Esophagus muscularis mucosa (tissue), 4 donors: ENCODE data around the gene DCDC2C. TPM values are rescaled to one million over a fixed set of nuclear protein-coding genes. Genes with fewer than 3 reads are reported as not detected.
A peak's percentile ranks its signal among the peaks of the same experiment; 100 is the strongest.

Source experiments
- DNase-seq: peaks from one replicate; pipeline ENCODE4 v3.0.0-alpha.2; 2017; ENCODE audit errors: extremely low spot score
- H3K27ac ChIP-seq, 4 donors: fragments of 200-600 bp; sonication (generic); replicated peaks in 1 of 4; 1 replicate in 3 of 4; 2 replicates in 1 of 4; pipeline ENCODE4 v1.5.1; 2016 to 2019; ENCODE audit warnings: mild to moderate bottlenecking in 1 of 4
- H3K27me3 ChIP-seq, 4 donors: fragments of 200-600 bp; sonication (generic); one replicate each; pipeline versions ENCODE4 v1.5.1 to v1.6.0; 2016 to 2019
- H3K36me3 ChIP-seq, 4 donors: fragments of 200-600 bp; sonication (generic); one replicate each; pipeline ENCODE4 v1.5.1; 2016 to 2019
- H3K4me1 ChIP-seq, 4 donors: fragments of 200-600 bp; sonication (generic); one replicate each; pipeline ENCODE4 v1.5.1; 2016 to 2019
- H3K4me3 ChIP-seq, 4 donors: fragments of 200-600 bp; sonication (generic); 1 replicate in 2 of 4; 2 replicates in 2 of 4; pipeline ENCODE4 v1.5.1; 2016 to 2019; ENCODE audit warnings: mild to moderate bottlenecking in 4 of 4, moderate library complexity in 1 of 4
- H3K9me3 ChIP-seq, 4 donors: fragments of 200-600 bp; sonication (generic); 1 replicate in 3 of 4; 2 replicates in 1 of 4; pipeline ENCODE4 v1.5.1; 2016 to 2019
- CTCF ChIP-seq, 3 experiments: fragments of 200-600 bp in 2 of 3; fragments of 450-650 bp in 1 of 3; sonication (generic) in 2 of 3; IDR thresholded peaks; one replicate each; pipeline ENCODE4 v1.5.1; 2017 to 2019; ENCODE audit warnings: antibody characterized with exemption in 3 of 3, mild to moderate bottlenecking in 2 of 3, moderate library complexity in 1 of 3
- EP300 ChIP-seq: sonication (generic); formaldehyde crosslinking; IDR thresholded peaks from one replicate; pipeline ENCODE4 v1.6.1; 2017; ENCODE audit warnings: antibody characterized with exemption
- POLR2A ChIP-seq: fragments of 450-650 bp; IDR thresholded peaks from one replicate; pipeline ENCODE4 v1.6.1; 2017; ENCODE audit warnings: antibody characterized with exemption, moderate library complexity, mild to moderate bottlenecking, low read depth
- POLR2AphosphoS5 ChIP-seq, 2 donors: sonication (generic); formaldehyde crosslinking; IDR thresholded peaks; one replicate each; pipeline ENCODE4 v1.6.1; 2017; ENCODE audit warnings: antibody characterized with exemption in 2 of 2
- WGBS: methylation state at CpG from one replicate; pipeline ENCODE4 v1.1.5; 2018; 5-methylcytosine and 5-hydroxymethylcytosine counted together
- intact Hi-C: fragments of 100-400 bp; cut with DNase I; formaldehyde crosslinking; loops from one replicate; pipeline ENCODE4 v1.15.1; 2023
- total RNA-seq, 4 donors: library from RNA; depleted of rRNA; stranded (reverse); fragments of >200 nt; gene quantifications; one replicate each; pipeline versions ENCODE4 v1.1.0 to v1.2.1, GENCODE V29; 2016

Gene DCDC2C
- total RNA-seq, 4 donors from 2014 or later: 0.83 TPM; not detected in 3

GRCh38 chr2:3678212-3678611, 25.2 kb upstream of the DCDC2C start:
- no peaks in the 10 kb centered on the region for H3K36me3 ChIP-seq
- no peak overlapping the region for H3K4me3 ChIP-seq
- 81% methylated on average over 9 of the region's 9 CpGs for WGBS
- no peaks in the 10 kb centered on the region for H3K9me3 ChIP-seq
- intact Hi-C loops: no loop called here
- no peaks in the 10 kb centered on the region for H3K4me1 ChIP-seq
- no peak overlapping the region for H3K27ac ChIP-seq
- peak; percentile 74 for DNase-seq
- no peak for TF ChIP-seq EP300
- TF ChIP-seq POLR2AphosphoS5 (IDR thresholded peaks at IDR 0.05): no peak
- no peak for TF ChIP-seq CTCF (IDR thresholded peaks at IDR 0.05)
- TF ChIP-seq POLR2A: no peak
- no peaks in the 10 kb centered on the region for H3K27me3 ChIP-seq

- WGBS: 100% methylated on average over 2 of the region's 2 CpGs
- Histone ChIP-seq H3K27ac (no peak overlapping the region), H3K4me3 (no peak overlapping the region), H3K27me3 (no peaks in the 10 kb centered on the region), H3K9me3 (no peaks in the 10 kb centered on the region), H3K36me3 (no peaks in the 10 kb centered on the region), H3K4me1 (no peaks in the 10 kb centered on the region)
- TF ChIP-seq POLR2AphosphoS5 (IDR thresholded peaks at IDR 0.05) (no peak), EP300 (no peak), CTCF (IDR thresholded peaks at IDR 0.05) (no peak), POLR2A (no peak)
- DNase-seq: peak; percentile 88
- intact Hi-C loops: no loop called here
Measured at GRCh38 chr2:3679180-3679579, 24.2 kb upstream of the DCDC2C start.

- no peaks in the 10 kb centered on the region for H3K27me3 ChIP-seq
- no peaks in the 10 kb centered on the region for H3K9me3 ChIP-seq
- H3K36me3 ChIP-seq: no peaks in the 10 kb centered on the region
- TF ChIP-seq EP300 (no peak), POLR2AphosphoS5 (IDR thresholded peaks at IDR 0.05) (no peak), POLR2A (no peak), CTCF (IDR thresholded peaks at IDR 0.05) (no peak)
- intact Hi-C loops: no loop called here
- peak; percentile 84 for DNase-seq
- no peaks in the 10 kb centered on the region for H3K4me1 ChIP-seq
- H3K27ac ChIP-seq: no peak overlapping the region
- H3K4me3 ChIP-seq: no peak overlapping the region
- WGBS: 85% methylated on average over 22 of the region's 23 CpGs
Measured at GRCh38 chr2:3679616-3680393, 23.6 kb upstream of the DCDC2C start.

- DNase-seq: peak; percentile 84
- H3K27me3 ChIP-seq: no peaks in the 10 kb centered on the region
- H3K27ac ChIP-seq: no peak overlapping the region
- no peaks in the 10 kb centered on the region for H3K9me3 ChIP-seq
- 90% methylated on average over 18 of the region's 18 CpGs for WGBS
- H3K36me3 ChIP-seq: no peaks in the 10 kb centered on the region
- intact Hi-C loops: no loop called here
- no peak overlapping the region for H3K4me3 ChIP-seq
- no peaks in the 10 kb centered on the region for H3K4me1 ChIP-seq
- TF ChIP-seq POLR2AphosphoS5 (IDR thresholded peaks at IDR 0.05) (no peak), POLR2A (no peak), EP300 (no peak), CTCF (IDR thresholded peaks at IDR 0.05) (no peak)
Measured at GRCh38 chr2:3680548-3681345, 22.6 kb upstream of the DCDC2C start.
